GM03348 (cell line): ENCODE data around the gene NOTCH1.

ENCODE experiments used
- DNase-seq: peaks from one replicate; pipeline ENCODE4 v3.0.0; 2012; ENCODE audit warnings: low spot score

The NOTCH1 gene

GRCh38 chr9:136484153-136485048 lies 61.4 kb downstream of the NOTCH1 start:
- no peak for DNase-seq

- DNase-seq = peak; percentile 100
Observed at GRCh38 chr9:136483589-136484152, 62.2 kb downstream of the NOTCH1 start.

- DNase-seq = peak; percentile 99
Observed at GRCh38 chr9:136482793-136483588, 62.9 kb downstream of the NOTCH1 start, which contains the start of gene SEC16A. Gene SEC16A, minus strand, starts transcription at chr9:136483040. Its CDS starts 5,425 bp downstream, at chr9:136477615.

- DNase-seq = peak; percentile 67
Observed at GRCh38 chr9:136482046-136482792, 63.6 kb downstream of the NOTCH1 start.

- no peak for DNase-seq
Observed at GRCh38 chr9:136481558-136481957, 64.3 kb downstream of the NOTCH1 start.

- DNase-seq = no peak
Observed at GRCh38 chr9:136476369-136477150, 69.3 kb downstream of the NOTCH1 start.

GRCh38 chr9:136474974-136475865 lies 70.6 kb downstream of the NOTCH1 start:
- DNase-seq = no peak

GRCh38 chr9:136474021-136474640 lies 71.7 kb downstream of the NOTCH1 start:
- DNase-seq = no peak

- no peak for DNase-seq
Observed at GRCh38 chr9:136473354-136473721, 72.5 kb downstream of the NOTCH1 start.

GRCh38 chr9:136472640-136473353 lies 73.1 kb downstream of the NOTCH1 start:
- DNase-seq = no peak

GRCh38 chr9:136471802-136472487 lies 73.9 kb downstream of the NOTCH1 start:
- no peak for DNase-seq

GRCh38 chr9:136470792-136471469 lies 74.9 kb downstream of the NOTCH1 start:
- DNase-seq = no peak

- DNase-seq = no peak
Observed at GRCh38 chr9:136470356-136470755, 75.5 kb downstream of the NOTCH1 start.

- DNase-seq = no peak
Observed at GRCh38 chr9:136467766-136468165, 78.1 kb downstream of the NOTCH1 start.

GRCh38 chr9:136466155-136466541 lies 79.7 kb downstream of the NOTCH1 start:
- no peak for DNase-seq

- DNase-seq = no peak
Observed at GRCh38 chr9:136465500-136466154, 80.2 kb downstream of the NOTCH1 start.

- no peak for DNase-seq
Observed at GRCh38 chr9:136464241-136464640, 81.6 kb downstream of the NOTCH1 start.
